IPS-NIHi7 (cell line): ENCODE measurements around the gene PPFIA2.
"Not testable (repeated sequence)": the region's sequence is repeated elsewhere in the genome, so short reads cannot be mapped to it uniquely, and the experiment has no call there.

Source experiments
- DNase-seq: peaks from one replicate; pipeline ENCODE4 v3.0.0; 2012; ENCODE audit warnings: mixed read lengths; ENCODE audit errors: extremely low spot score

Gene PPFIA2

DNA sequence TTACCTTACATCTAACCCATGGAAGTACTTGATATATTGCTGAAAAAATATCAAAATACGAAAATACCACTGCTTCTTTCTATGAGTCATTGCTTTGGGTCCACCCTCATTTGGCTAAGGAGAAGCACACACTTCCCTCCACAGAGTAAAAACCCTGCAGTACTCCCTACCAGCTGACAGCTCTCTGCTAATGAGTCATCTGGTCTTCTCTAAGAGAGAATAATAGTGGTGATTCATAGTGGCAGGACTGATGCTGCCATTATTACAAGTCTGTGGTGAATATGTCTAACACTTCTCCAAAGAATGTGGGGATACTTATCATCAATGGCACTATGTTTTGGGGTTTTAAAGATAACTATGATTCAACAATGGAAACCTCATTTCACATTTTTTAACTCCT, 90.7 kb downstream of the PPFIA2 start:
- peak; percentile 20 for DNase-seq

- not testable (repeated sequence) for DNase-seq
These were observed 99.8 kb downstream of the PPFIA2 start for GRCh38 chr12:81659310-81659709.

DNA sequence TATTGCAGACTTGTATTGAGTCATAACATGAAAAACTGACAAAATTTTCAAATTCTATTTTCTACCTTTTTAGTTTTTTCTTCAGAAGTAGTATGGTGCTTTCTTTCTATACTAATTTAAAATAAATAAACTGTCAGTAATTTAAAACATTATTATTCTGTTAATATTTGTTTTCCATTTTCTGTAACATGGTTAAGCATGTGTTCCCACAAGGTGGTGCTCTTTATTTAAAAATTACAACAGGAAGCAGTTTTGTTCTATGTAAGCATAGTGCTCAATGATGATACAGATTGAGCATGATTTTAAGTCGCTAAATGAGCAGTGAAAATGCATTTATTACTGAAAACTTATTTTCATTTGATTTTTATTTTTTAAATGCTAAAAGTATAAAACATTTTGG, 114.6 kb downstream of the PPFIA2 start:
- DNase-seq = peak; percentile 23

GRCh38 chr12:81639196-81639595, 120.0 kb downstream of the PPFIA2 start:
- no peak for DNase-seq

DNA sequence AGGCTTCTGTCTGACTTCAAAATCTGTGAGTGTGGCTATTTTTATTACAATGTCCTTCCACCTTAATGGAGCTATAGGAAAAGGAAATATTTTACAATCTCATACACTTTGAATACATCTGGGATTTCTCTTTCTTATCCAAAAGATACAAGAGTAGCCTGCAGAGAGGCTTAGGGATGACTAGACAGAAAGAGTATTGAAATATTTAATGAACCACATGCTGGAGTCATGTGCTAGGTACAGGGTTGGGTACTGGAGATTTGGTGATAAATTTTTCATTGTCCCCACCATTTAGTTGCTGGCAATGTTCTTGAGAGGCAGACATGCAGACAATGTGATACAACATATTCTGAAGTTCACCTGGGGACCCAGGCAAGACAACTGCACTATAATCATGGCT, 126.0 kb downstream of the PPFIA2 start:
- no peak for DNase-seq

GRCh38 chr12:81627336-81628189, 131.6 kb downstream of the PPFIA2 start:
- peak; percentile 22 for DNase-seq

GRCh38 chr12:81626406-81626805, 132.7 kb downstream of the PPFIA2 start:
- no peak for DNase-seq

- no peak for DNase-seq
These were observed 141.2 kb downstream of the PPFIA2 start for GRCh38 chr12:81617915-81618314.

DNA sequence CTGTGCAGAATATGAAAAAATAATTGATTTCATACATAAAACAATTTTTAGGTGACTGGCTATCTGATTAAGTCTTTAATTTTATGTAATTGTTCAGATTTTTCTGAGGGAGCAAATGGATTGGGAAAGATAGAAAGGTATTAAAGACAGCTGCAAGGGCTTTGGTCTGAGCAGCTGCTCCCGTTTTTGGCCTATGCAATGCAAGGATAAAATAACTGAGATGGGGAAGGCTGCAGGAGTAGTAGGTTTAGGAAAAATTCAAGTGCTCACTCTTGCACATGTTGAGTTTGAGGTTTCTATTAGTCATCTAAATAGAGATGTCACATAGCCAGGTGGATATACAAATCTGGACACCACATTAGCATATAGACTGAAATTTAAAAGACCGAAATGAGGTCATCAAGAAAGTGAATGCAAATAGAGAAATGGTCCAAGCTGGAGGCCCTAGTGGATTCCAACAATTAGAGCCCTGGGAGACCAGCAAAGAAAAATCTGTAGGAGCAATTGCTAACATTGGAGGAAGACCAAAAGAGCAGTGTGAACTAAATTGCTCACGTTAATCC, 144.0 kb downstream of the PPFIA2 start:
- DNase-seq = no peak

DNA sequence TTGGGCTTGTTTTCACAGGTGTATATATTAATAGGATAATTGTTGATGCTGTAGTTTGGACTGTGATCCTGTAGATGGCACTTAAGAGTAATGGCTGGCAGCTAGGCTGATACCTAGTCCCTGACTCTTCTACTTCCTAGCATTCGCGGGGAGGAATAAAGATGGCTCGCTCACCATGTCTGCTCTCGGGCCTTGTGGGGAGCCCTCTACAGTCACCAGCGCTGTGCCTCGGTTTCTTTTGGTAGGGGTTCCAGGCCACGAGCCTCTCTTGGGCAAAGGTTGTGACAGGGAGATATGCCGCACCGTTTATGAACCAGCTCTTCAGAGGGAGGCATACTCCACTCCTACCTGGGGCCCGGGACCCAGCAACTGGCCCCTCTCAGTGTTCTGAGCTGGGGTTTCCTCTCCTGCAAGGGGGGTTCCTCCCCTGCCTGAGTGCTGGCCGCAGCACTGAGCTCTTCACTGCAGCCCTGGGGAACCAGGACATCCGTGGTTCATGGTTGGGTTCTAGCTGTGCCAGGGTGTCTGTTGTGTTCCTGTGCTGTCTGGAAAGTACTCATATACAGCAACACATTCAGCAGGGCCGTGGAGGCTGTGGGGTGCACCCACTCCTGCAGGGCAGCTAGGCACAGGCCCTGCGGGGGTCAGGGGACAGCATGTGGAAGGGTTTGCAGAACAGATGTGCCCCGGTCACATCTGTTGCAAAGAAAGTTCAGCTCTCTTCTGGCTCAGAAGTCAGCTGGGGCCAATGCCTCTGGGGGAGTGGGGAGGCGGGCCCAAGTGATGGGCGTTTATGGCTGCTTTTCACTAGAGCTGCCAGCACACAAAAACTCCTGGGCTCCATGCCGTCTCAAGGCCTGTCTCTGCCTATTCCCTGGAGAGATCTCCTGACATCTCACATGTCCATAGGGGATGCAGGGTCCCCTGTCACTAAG, 147.9 kb downstream of the PPFIA2 start:
- peak; percentile 28 for DNase-seq

GRCh38 chr12:81597928-81598604, 161.1 kb downstream of the PPFIA2 start:
- no peak for DNase-seq

DNA sequence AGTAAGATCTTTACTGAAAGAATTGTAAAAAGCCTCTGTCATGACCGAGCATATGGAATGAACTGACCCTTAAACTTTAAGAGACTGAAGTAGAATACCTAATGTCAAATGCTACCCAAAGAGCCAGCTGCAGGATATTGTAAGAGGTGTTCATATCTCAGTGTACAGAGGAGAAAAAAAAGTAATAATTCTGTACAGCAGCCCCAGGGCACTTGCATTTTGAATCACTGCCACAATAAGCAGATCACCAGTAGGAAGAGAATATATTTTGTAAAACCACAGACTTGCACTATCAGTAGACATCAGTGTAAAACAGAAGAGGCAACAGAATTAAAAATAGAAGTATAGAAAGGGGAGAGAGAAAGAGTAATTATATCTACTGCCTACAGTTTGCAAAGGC, 162.6 kb downstream of the PPFIA2 start:
- no peak for DNase-seq

- DNase-seq = no peak
These were observed 167.9 kb downstream of the PPFIA2 start for GRCh38 chr12:81591256-81591655.

DNA sequence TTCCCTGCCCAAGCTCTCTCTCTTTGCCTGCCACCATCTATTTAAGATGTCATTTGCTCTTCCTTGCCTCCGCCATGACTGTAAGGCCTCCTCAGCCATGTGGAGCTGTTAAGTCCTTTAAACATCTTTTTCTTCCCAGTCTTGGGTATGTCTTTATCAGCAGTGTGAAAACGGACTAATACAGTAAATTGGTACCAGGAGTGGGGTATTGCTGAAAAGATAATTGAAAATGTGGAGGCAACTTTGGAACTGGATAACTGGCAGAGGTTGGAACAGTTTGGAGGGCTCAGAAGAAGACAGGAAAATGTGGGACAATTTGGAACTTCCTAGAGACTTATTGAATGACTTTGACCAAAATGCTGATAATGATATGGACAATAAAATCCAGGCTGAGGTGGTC, 168.4 kb downstream of the PPFIA2 start:
- DNase-seq = not testable (repeated sequence)

- DNase-seq = no peak
These were observed 170.7 kb downstream of the PPFIA2 start for GRCh38 chr12:81588235-81589008.

DNA sequence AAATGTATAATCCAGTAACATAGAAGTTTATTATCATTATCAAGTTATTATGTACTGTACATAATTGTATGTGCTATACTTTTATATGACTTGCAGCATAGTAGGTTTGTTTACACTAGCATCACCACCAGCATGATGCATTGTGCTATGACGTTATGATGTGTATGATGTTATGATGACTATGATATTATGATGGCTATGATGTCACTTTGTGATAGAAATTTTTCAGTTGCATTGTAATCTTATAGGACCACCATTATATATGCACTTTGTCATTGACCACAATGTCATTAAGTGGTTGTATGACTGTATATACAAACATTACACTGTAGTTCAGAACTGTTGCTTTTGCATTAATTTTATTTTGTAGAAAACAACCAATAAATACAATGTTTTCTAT, 173.4 kb downstream of the PPFIA2 start:
- no peak for DNase-seq

- DNase-seq = no peak
These were observed 185.9 kb downstream of the PPFIA2 start for GRCh38 chr12:81573228-81573627.

DNA sequence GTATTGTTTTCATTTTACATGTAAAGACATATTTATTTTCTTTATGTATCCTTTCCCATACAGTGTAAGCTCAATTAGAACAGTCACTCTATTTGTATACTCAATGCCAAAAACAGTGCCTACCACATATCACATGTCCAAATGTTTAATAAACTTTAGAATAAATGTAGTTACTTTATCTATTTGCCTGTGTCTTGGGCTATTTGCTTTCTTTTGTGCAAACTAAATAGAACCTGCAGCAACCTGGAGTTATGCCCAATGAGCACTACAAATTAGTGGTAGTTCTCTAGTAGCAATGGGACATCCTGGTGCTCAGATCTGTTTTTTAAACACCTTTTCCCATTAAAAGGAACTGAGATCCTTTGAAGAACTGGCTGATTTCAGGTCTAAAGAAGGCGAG, 186.7 kb downstream of the PPFIA2 start:
- DNase-seq = no peak

DNA sequence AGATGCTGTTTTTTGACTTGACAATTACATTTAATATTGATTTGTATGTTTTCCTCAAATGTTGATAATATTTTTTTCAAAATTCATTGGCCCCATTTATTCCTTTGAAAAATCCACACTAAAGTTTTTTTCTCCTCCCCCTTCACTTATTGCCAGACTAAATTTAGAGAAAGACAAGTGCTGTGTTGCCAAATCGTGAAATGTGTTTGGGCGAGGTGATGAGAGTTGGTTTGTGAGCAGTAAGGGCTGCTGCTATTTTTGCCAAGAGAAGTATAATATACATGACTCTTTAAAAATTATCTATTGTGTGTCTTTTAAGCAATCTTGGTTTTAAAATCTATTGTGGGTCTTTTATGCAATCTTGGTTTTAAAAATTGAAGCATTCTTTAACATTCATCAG, 188.9 kb downstream of the PPFIA2 start:
- no peak for DNase-seq

- no peak for DNase-seq
These were observed 194.9 kb downstream of the PPFIA2 start for GRCh38 chr12:81564237-81564636.

GRCh38 chr12:81558031-81558430, 201.1 kb downstream of the PPFIA2 start:
- DNase-seq = no peak
